ENCODE measurements around the gene OR3A3.

GRCh38 chr17:3471599-3471998 is 60.4 kb downstream of the OR3A3 start, which contains the start of gene SPATA22:
- TF ChIP-seq POLR2A (IDR thresholded peaks at IDR 0.05) (no peak), CTCF (IDR thresholded peaks at IDR 0.05) (no peak), EP300 (IDR thresholded peaks at IDR 0.05) (no peak)
